NT2/D1 (cell line): ENCODE measurements around the gene THAP10.

Source experiments
- DNase-seq: peaks from one replicate; pipeline ENCODE4 v3.0.0-alpha.2; 2011; ENCODE audit warnings: low read depth, low spot score
- H3K27me3 ChIP-seq: 2 replicates; pipeline ENCODE4 v1.6.0; 2011; ENCODE audit warnings: mild to moderate bottlenecking; ENCODE audit not compliant: insufficient read length, insufficient read depth
- H3K36me3 ChIP-seq: 2 replicates; pipeline ENCODE4 v1.6.1; 2011; ENCODE audit warnings: mild to moderate bottlenecking, low read length, mixed read lengths; ENCODE audit not compliant: insufficient read depth, insufficient read length
- H3K4me1 ChIP-seq: 2 replicates; pipeline ENCODE4 v1.5.1; 2011; ENCODE audit not compliant: insufficient read depth, insufficient read length
- H3K4me3 ChIP-seq: 2 replicates; pipeline ENCODE4 v1.5.1; 2011; ENCODE audit warnings: low read depth; ENCODE audit not compliant: insufficient read length
- H3K9ac ChIP-seq: 2 replicates; pipeline ENCODE4 v1.6.0; 2011; ENCODE audit warnings: low read depth; ENCODE audit not compliant: insufficient read length
- H3K9me3 ChIP-seq: 2 replicates; pipeline ENCODE4 v1.5.1; 2011; ENCODE audit warnings: mild to moderate bottlenecking, low read length; ENCODE audit not compliant: insufficient read depth
- SUZ12 ChIP-seq: IDR thresholded peaks from 2 replicates; pipeline ENCODE4 v1.6.1; 2011; ENCODE audit not compliant: insufficient read length, insufficient read depth; ENCODE audit errors: extremely low read depth
- YY1 ChIP-seq: IDR thresholded peaks from 2 replicates; pipeline ENCODE4 v1.6.1; 2011; ENCODE audit not compliant: insufficient read length, insufficient read depth
- ZNF274 ChIP-seq: IDR thresholded peaks from 2 replicates; pipeline ENCODE4 v1.6.1; 2011; ENCODE audit warnings: mild to moderate bottlenecking, low read depth, low read length

Gene THAP10

DNA sequence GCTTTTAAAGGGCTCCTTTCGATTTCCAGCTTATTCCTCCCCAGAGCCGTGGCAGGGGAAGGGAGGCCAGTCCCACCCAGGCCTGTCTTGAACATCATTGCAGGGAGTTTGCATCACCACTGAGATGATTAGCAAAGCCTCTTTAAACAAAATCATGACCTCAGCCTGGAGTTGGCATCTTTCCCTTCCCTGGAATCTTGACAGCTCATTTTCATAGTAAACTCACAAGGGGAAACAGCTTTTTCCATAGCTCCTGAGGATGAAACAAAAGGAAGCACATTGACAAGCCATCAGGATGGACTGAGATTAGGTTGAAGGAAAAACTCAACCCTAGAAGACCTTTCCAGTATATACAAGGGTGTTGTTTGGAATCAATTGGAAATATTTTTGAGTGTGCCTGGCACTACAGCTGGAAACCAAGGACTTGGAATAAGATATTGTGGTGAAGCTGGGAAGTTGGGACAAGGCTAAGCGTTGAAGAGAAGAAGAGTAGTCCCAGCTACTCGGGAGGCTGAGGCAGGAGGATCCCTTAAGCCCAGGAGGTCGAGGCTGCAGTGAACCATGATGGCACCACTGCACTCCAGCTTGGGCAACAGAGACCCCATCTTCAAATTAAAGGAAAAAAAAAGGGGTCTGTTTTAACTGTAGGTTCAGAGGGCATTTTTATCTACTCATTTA, 35.2 kb downstream of the THAP10 start:
- Histone ChIP-seq H3K4me1 (no peaks in the 10 kb centered on the region), H3K4me3 (no peak overlapping the region), H3K36me3 (peaks cover under 1% of the 10 kb centered on the region), H3K27me3 (peaks cover 11% of the 10 kb centered on the region), H3K9ac (no peak overlapping the region), H3K9me3 (no peaks in the 10 kb centered on the region)
- TF ChIP-seq ZNF274 (no peak), YY1 (no peak), SUZ12 (no peak)
- DNase-seq: no peak

DNA sequence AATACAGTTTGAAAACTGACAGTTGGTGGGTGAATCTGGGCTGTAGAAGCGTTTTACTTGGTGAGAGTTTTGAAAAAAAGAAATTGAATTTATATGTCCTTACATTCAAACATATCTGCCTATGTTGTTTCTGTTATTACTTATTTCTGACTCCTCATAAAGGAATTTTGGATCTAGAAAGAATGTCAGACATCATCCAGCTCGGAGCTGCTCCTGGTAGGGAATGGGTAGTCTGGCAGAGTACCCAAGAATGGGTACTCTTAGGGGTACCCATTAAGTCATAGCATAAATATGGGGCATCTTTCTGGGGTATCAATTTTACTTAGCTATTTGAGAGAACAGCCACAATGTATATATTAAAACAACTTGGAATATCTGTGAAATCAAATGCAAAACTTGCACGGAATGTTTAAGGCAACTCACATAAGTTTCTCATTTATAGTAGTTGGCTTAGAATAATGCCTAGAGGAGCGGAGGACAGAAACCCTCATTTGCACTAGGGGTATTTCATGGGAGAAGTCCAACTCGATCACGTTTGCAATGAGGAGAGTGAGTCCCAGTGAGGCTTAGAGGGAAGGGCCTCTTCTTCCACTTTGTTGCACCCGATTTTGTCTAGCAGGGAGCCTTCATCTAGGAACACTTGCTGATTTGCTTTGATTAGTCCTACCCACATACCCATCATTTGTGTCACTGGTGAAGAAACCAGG, 35.9 kb downstream of the THAP10 start:
- Histone ChIP-seq H3K36me3 (peaks cover 7% of the 10 kb centered on the region), H3K4me1 (no peaks in the 10 kb centered on the region), H3K27me3 (peaks cover 11% of the 10 kb centered on the region), H3K4me3 (no peak overlapping the region), H3K9me3 (no peaks in the 10 kb centered on the region), H3K9ac (no peak overlapping the region)
- DNase-seq: no peak
- TF ChIP-seq YY1: no peak
- TF ChIP-seq ZNF274: no peak
- TF ChIP-seq SUZ12: no peak

DNA sequence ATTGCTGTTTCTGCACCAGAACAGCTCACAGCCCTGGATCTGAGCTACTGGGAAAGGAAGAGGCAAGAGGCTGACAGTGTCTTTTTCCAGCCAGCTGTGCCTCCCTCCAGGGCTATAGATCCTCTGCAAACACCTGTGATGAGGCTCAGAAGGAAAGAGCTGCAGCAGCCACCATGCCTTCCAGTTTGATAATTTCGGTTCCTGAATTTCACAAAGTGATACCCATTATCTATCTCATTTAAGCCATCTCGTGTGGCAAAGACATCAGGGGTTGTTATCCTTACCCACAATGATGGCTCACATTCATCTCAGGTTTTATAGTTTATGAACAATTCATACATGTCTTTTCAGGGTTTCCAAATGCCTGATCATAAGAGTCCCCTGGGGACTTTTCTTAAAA, 36.5 kb downstream of the THAP10 start:
- TF ChIP-seq ZNF274 (no peak), YY1 (no peak), SUZ12 (no peak)
- peaks cover 11% of the 10 kb centered on the region for H3K27me3 ChIP-seq
- H3K36me3 ChIP-seq: peaks cover 12% of the 10 kb centered on the region
- no peaks in the 10 kb centered on the region for H3K4me1 ChIP-seq
- H3K9me3 ChIP-seq: no peaks in the 10 kb centered on the region
- no peak overlapping the region for H3K4me3 ChIP-seq
- H3K9ac ChIP-seq: no peak overlapping the region
- DNase-seq: no peak

DNA sequence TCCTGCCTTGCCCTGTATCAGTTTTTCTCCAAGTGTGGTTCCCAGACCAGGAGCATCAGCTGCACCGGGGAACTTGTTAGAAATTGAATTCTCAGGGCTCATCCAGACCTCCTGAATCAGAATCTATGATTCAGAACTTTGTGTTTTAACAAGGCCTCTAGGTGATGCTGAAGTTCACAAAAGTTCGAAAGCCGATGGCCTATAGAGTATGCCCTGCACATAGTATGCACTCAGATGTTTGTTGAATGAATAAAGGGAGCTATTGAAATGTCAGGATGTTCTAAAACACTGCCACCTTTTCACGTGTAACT, 37.6 kb downstream of the THAP10 start:
- H3K36me3 ChIP-seq: peaks cover 20% of the 10 kb centered on the region
- H3K4me1 ChIP-seq: no peaks in the 10 kb centered on the region
- peak overlapping the region; percentile 63 for H3K4me3 ChIP-seq
- H3K9me3 ChIP-seq: no peaks in the 10 kb centered on the region
- H3K27me3 ChIP-seq: peaks cover 11% of the 10 kb centered on the region
- DNase-seq: no peak
- TF ChIP-seq ZNF274 (no peak), SUZ12 (no peak), YY1 (no peak)
- peak overlapping the region; percentile 81 for H3K9ac ChIP-seq

DNA sequence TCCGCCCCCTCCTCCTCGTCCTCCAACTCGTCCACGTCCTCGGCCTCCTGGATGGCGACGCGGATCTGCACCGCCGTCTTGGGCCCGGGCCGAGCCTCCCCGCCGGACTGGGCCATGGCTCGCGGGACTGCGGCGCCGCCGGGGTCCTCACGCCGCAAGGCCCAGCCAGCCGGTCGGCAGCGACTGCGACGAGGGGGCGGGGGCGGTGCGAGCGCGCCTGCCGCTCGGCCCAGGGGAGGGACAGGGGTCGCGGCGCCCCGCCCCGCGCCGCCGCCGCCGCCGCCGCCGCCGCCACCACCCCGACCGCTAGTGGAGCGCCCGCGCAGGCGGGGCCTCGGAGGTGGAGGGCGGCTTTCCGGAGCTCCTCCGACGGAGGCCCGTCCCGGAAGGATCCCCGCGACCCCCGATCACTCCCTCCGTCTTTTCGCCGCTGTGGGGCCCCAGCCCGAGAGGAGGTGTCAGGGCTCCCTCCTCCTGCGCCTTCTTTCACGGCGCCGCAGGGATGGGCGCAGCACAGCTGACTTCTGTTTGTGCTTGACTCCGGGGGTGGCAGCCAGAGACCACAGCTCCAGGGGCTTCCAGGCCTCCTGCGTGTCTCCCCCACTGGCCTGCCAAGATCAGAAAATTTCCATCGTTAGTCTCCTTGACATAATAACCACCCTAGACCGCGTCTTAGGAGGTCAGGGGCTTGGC, 38.1 kb downstream of the THAP10 start, which contains the start of gene LARP6:
TSS of gene LARP6 (minus strand) at position 185 of the 693 bp plus-strand sequence. CDS start at position 116, 69 bp downstream.
- H3K4me1 ChIP-seq: no peaks in the 10 kb centered on the region
- peak; percentile 23 for DNase-seq
- H3K9me3 ChIP-seq: no peaks in the 10 kb centered on the region
- peaks cover 11% of the 10 kb centered on the region for H3K27me3 ChIP-seq
- H3K36me3 ChIP-seq: peaks cover 20% of the 10 kb centered on the region
- H3K4me3 ChIP-seq: peak within 1 kb of the TSS; percentile 77
- TF ChIP-seq SUZ12 (no peak), ZNF274 (no peak), YY1 (no peak)
- H3K9ac ChIP-seq: peak within 1 kb of the TSS; percentile 83

- TF ChIP-seq ZNF274 (no peak), SUZ12 (no peak), YY1 (no peak)
- Histone ChIP-seq H3K9ac (peak overlapping the region; percentile 83), H3K36me3 (peaks cover 20% of the 10 kb centered on the region), H3K9me3 (no peaks in the 10 kb centered on the region), H3K4me3 (peak overlapping the region; percentile 77), H3K27me3 (peaks cover 11% of the 10 kb centered on the region), H3K4me1 (no peaks in the 10 kb centered on the region)
- peak; percentile 36 for DNase-seq
Measured at GRCh38 chr15:70853318-70853972, 38.8 kb downstream of the THAP10 start.
